ENCODE results near the gene PIM2. TPM values are rescaled to one million over a fixed set of nuclear protein-coding genes. Genes with fewer than 3 reads are reported as not detected.

The PIM2 gene
- total and polyA plus RNA-seq, 9 of the 15 experiments (the other 6 are each of a cell fraction or from before 2014, with no cell fraction given): 67.6 to 191 (median 108) TPM

- Histone ChIP-seq H3K36me3 (ENCODE audit: control insufficient read depth, insufficient read depth, low read length) (peaks cover 41% of the 10 kb centered on the region), H3K27me3 (ENCODE audit: control insufficient read depth in 2 of 2, insufficient read depth in 2 of 2, low read length in 2 of 2) (no peaks in the 10 kb centered on the region), H3K9me1 (ENCODE audit: control insufficient read depth, insufficient read depth, low read length) (no peaks in the 10 kb centered on the region), H3K4me2 (ENCODE audit: insufficient read depth, low read length) (peak overlapping the region; percentile 57), H3K4me1 (replicated peaks in 1 of 2; ENCODE audit: control insufficient read depth in 2 of 2, insufficient read depth in 2 of 2, low read length in 2 of 2) (peaks cover 35 to 55% of the 10 kb centered on the region in 2 experiments), H4K20me1 (replicated peaks; ENCODE audit: control insufficient read depth, insufficient read depth, low read length) (no peaks in the 10 kb centered on the region), H3K9me3 (replicated peaks; ENCODE audit: control insufficient read depth, insufficient read depth, low read depth, low read length) (no peaks in the 10 kb centered on the region), H3K79me2 (ENCODE audit: control insufficient read depth, insufficient read depth, low read length) (peaks cover 87% of the 10 kb centered on the region), H2AFZ (ENCODE audit: low read depth, low read length) (no peak overlapping the region), H3K4me3 (no peak overlapping the region), H3K27ac (ENCODE audit: extremely low read depth, low read depth, low read length) (peak overlapping the region; percentile 4; the same call in 1 of the 3 replicates), H3K9ac (ENCODE audit: insufficient read depth in 1 of 2, low read depth in 2 of 2, low read length in 2 of 2) (no peak overlapping the region; a peak in 2 of 4 replicates)
- 18% methylated on average over 6 of the region's 8 CpGs for WGBS (ENCODE audit: insufficient coverage, low coverage, missing lambda C conversion rate)
- FAIRE-seq: peak; percentile 73
- ChIA-PET POLR2A (interaction anchor here (0.9 to 2.7 kb wide), 3 partner anchors 10 to 94 kb away, joined by 3 to 14 read pairs (median 6); no protein-coding TSS in a partner anchor), CTCF (ENCODE audit: low intra/inter-chr PET ratio) (interaction anchor here (2.6 kb wide), 1 partner anchor 29 kb away, joined by 8 read pairs; no protein-coding TSS in a partner anchor)
- DNase-seq (ENCODE audit: extremely low read depth in 1 of 4, low spot score in 3 of 4): peak; percentile 33 to 72 (median 48)
- intact Hi-C loops (cut with micrococcal nuclease): loop anchor here (1.0 kb wide), 1 partner anchor 28 kb away; no protein-coding TSS in a partner anchor
- no TSS peak for BruUV-seq (replicated peaks)
- in situ Hi-C loops (cut with MboI): no loop called here
- ATAC-seq: peak; percentile 69
- TF ChIP-seq EZH2 (IDR thresholded peaks at IDR 0.05; ENCODE audit: borderline replicate concordance, low read depth, low read length) (no peak), ZBTB1 (CRISPR knock-in tag; IDR thresholded peaks at IDR 0.05; ENCODE audit: borderline replicate concordance, low read depth) (no peak), C11orf30 (IDR thresholded peaks at IDR 0.05; ENCODE audit: low read depth) (no peak), SAP30 (IDR thresholded peaks at IDR 0.05; ENCODE audit: borderline replicate concordance, insufficient read depth, low read depth, low read length, poor library complexity, severe bottlenecking) (no peak), ZNF134 (CRISPR knock-in tag; conservative IDR thresholded peaks at IDR 0.05) (no peak), ZBTB26 (CRISPR knock-in tag; IDR thresholded peaks at IDR 0.05) (no peak), ZNF280B (CRISPR knock-in tag; IDR thresholded peaks at IDR 0.05) (no peak), TRIM24 (IDR thresholded peaks at IDR 0.05) (no peak), CREB1 (IDR thresholded peaks at IDR 0.05) (no peak), CREB1 (CRISPR knock-in tag; IDR thresholded peaks at IDR 0.05) (no peak), RAD21 (CRISPR knock-in tag; conservative IDR thresholded peaks at IDR 0.05 in 1 of 2, IDR thresholded peaks at IDR 0.05 in 1 of 2) (peak; percentile 72 to 76), CBFA2T2 (conservative IDR thresholded peaks at IDR 0.05) (no peak), SMARCA4 (IDR thresholded peaks at IDR 0.05) (0 out of 2 replicates have a peak, but pooled peaks have one; percentile 21), CTCF (IDR thresholded peaks at IDR 0.05 in 2 of 3, conservative IDR thresholded peaks at IDR 0.05 in 1 of 3; ENCODE audit: insufficient read depth in 2 of 3, low read depth in 1 of 3, low read length in 3 of 3) (peak; percentile 84 to 86 (median 86)), ZNF780A (CRISPR knock-in tag; IDR thresholded peaks at IDR 0.05) (no peak), SOX6 (IDR thresholded peaks at IDR 0.05) (0 out of 2 replicates have a peak, but pooled peaks have one; percentile 12)
These were observed 26.9 kb upstream of the PIM2 start for GRCh38 chrX:48945517-48946348.

All from K562 (cell line).